ENCODE results near the gene ZSCAN29.
A peak's percentile ranks its signal among the peaks of the same experiment; 100 is the strongest.
"Not testable (repeated sequence)": the region's sequence is repeated elsewhere in the genome, so short reads cannot be mapped to it uniquely, and the experiment has no call there.

Gene ZSCAN29

GRCh38 chr15:43370975-43371974, at the start of gene ZSCAN29, which contains the start of gene TUBGCP4:
TSS of gene ZSCAN29 (minus strand) at chr15:43371043. CDS start at chr15:43369913, 1,130 bp downstream.
TSS of gene TUBGCP4 (plus strand) at chr15:43371101. CDS start at chr15:43371355, 254 bp downstream.
- DNase-seq (ENCODE audit: low read depth in 3 of 3) = peak; percentile 58 to 67 (median 61)

DNA sequence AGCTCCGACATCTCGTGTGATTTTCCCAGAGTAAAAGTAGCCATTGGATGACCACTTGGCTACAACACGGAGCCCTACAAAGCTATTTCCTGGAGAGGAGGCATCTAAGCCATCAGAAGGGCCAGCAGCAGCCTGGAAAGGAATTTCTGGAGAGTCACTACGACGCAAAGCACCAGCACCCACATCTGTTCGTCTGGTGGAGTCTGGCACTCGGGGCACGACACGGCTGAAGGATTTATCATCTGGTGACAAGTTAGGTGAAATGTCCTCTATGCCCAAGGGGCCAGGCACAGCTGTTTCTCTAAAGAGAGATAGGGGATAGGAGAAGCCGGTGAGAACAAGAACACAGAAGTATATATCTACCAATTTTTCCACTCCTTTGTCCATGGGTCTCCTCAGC, 49.6 kb upstream of the ZSCAN29 start:
- DNase-seq (ENCODE audit: low read depth in 3 of 3) = no peak

DNA sequence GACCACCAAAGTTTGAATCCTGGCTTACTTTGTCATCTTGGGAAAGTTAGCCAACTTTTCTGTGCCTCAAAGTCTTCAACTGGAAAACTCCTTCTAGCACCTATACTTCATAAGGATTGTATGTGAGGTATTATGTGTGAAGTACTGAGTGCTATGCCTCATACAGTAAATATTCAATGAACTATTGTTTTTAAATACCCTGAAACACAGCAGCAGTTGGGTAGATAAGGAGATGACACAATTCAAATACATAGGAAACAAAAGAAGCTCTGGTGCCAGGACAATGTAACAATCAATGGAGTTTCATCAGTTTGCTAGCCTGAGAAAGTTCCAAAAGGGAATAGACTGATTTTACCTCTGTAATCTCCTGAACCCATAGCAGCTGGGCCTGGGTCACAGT, 43.4 kb upstream of the ZSCAN29 start:
- no peak for DNase-seq (ENCODE audit: low read depth in 3 of 3)

- DNase-seq (ENCODE audit: low read depth in 3 of 3) = no peak
These were observed 41.3 kb upstream of the ZSCAN29 start for GRCh38 chr15:43412096-43412495.

GRCh38 chr15:43410572-43411214, 39.9 kb upstream of the ZSCAN29 start:
- no peak for DNase-seq (ENCODE audit: low read depth in 3 of 3)

GRCh38 chr15:43408789-43409188, 37.9 kb upstream of the ZSCAN29 start:
- DNase-seq (ENCODE audit: low read depth in 3 of 3) = no peak

DNA sequence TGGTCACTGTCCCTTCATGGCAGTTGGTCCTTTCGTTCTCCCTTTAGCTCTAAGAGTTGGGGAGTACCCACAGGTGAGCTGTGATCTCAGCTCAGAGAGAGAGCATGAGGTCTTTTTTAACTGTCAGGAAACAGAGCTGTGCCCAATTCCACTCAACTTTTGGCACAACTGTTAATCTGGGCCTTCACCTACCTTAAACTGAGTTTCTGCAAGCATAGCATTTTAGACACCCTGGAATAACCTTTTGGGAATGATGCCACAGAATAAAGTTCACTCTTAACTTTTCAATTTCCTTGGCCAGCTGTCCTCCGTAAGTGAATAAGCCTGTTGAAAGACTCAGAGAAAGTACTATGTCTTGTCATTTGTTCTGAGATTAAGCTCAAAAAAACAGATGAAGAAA, 36.0 kb upstream of the ZSCAN29 start:
- DNase-seq (ENCODE audit: low read depth in 3 of 3) = no peak

DNA sequence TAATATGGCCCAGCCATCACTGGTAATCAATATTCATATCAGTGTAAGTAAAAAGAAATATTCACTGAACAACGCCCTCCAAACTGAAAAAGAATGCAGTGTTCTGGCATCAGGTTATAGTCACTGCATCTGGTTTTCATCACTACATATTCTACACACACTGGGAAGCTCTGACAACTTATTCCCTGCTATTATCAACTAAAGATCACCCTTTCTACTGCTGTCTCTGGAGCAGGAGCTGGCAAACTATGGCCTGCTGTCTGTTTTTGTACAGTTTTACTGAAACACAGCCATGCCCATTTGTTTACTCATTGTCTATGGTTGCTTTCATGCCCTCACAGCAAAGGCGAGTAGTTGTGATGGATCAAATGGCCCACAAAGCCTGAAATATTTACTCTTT, 35.3 kb upstream of the ZSCAN29 start:
- no peak for DNase-seq (ENCODE audit: low read depth in 3 of 3)

- DNase-seq (ENCODE audit: low read depth in 3 of 3) = no peak
These were observed 33.3 kb upstream of the ZSCAN29 start for GRCh38 chr15:43404130-43404529.

GRCh38 chr15:43403616-43404015, 32.8 kb upstream of the ZSCAN29 start:
- no peak for DNase-seq (ENCODE audit: low read depth in 3 of 3)

- DNase-seq (ENCODE audit: low read depth in 3 of 3) = no peak
These were observed 31.4 kb upstream of the ZSCAN29 start for GRCh38 chr15:43402255-43402654.

DNA sequence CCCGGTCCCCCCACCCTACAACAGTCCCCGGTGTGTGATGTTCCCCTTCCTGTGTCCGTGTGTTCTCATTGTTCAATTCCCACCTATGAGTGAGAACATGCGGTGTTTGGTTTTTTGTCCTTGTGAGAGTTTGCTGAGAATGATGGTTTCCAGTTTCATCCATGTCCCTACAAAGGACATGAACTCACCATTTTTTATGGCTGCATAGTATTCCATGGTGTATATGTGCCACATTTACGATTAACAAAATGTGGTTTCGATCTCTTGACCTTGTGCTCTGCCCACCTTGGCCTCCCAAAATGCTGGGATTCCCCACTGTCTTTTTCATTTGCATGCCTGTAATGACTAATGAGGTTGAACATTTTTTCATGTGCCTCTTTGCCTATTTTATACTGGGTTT, 22.7 kb upstream of the ZSCAN29 start:
- DNase-seq (ENCODE audit: low read depth in 3 of 3) = not testable (repeated sequence)

DNA sequence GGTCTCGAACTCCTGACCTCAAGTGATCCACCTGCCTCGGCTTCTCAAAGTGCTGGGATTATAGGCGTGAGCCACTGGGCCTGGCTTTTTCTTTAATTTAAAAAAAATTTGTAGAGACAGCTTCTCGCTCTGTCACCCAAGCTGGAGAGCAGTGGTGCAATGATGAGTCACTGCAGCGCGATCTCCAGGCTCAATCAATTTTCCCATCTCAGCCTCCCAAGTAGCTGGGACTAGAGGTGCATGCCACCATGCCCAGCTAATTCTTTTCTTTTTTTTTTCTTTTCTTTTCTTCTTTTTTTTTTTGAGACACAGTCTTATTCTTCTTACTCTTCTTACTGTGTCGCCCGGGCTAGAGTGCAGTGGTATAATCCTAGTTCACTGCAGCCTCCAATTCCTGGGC, 19.9 kb upstream of the ZSCAN29 start:
- no peak for DNase-seq (ENCODE audit: low read depth in 3 of 3)

GRCh38 chr15:43383070-43383469, 12.2 kb upstream of the ZSCAN29 start:
- no peak for DNase-seq (ENCODE audit: low read depth in 3 of 3)

DNA sequence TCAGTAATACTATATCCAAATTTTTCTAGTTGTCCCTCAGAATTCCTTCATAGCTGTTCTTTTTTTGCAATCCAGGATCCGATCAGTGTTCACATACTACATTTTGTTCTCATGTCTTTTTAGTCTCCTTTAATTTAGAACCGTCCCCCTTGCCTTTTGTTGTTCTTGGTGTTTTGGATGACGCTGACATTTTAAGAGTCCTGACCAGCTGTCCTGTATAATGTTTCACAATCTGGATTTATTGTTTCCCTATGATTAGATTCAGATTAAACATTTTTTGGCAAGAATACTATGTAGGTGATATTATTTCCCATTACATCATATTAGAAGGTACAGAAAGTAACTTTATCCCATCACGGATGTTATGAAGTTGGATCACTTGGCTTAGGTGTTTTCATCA, 11.5 kb upstream of the ZSCAN29 start:
- DNase-seq (ENCODE audit: low read depth in 3 of 3) = no peak

DNA sequence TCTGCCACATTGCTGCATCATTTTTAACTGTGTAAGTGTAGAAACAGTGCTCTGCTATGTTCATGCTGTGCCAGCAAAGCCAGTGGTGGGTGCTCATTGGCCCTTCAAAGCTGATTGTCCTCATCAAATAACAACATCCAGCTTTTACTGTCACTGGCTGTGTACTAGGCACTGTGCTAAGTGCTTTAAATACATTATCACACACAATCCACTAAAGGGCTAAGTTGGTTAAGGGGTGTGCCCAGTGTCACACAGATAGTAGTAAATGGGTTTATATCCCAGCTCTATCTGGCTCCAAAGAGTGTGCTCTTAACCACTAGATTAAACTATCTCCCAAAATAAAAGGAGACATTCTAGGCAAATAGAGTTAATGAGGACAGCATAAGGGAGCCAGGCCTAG, 7.8 kb upstream of the ZSCAN29 start:
- no peak for DNase-seq (ENCODE audit: low read depth in 3 of 3)

DNA sequence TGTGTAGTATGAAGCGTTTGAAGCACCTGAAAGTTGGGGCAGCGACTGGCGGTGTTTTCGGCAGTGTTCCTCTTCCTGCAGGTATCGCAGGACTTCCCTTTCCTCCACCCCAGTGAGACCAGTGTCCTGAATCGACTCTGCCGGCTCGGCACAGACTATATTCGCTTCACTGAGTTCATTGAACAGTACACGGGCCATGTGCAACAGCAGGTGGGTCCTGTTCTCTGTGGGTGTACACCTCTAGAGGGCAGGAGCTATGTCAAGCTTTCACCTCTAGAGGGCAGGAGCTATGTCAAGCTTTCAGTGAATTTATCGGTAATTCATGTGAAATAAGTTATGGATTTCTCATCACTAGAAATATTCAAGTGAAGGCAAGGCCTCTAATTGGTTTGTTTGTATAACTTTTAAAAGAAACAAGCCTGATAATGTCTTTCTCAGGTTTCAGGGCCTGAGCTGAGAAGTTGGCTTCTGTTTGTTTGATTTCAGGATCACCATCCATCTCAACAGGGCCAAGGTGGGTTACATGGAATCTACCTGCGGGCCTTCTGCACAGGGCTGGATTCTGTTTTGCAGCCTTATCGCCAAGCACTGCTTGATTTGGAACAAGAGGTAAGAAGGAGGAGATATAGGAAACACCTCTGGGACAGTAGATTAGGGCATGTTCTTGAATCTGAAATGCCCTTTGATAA, 5.3 kb upstream of the ZSCAN29 start:
- peak in 2 of 3 experiments; percentile 3 to 11 for DNase-seq (ENCODE audit: low read depth in 3 of 3)

DNA sequence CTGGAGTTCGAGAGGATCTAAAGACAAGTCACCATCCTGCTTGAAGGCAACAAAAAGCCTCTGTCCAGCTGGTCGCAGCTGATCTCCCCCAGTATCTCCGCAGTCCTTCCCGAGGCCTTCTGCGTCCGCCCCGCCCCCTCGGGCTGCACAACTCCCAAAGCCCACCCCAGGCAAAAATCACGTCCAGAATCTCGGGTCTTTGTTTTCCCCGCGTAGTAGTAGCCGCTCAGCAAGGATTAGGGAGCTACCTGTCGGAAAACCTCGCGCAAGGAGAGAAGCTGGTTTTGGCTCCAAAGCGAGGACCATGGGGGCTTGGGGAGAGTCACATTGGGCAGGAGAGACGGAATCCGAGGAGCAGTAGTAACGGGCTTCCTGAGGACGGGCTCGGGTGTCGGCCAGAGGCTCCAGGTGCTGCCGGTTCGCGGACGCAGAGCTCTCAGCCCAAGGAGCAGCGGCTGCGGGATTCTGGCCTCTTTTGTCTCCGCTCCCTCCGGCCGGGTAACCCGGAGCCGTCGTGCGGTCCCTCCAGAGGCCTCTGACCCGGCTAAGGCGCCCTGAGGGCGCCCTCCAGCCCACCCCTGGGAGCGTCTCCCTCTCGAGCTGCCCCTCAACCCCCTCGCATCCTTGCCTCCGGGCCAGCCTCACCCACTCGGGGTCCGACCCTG, 401 bp downstream of the ZSCAN29 start:
- DNase-seq (ENCODE audit: low read depth in 3 of 3) = peak in 1 of 3 experiments; percentile 5

DNA sequence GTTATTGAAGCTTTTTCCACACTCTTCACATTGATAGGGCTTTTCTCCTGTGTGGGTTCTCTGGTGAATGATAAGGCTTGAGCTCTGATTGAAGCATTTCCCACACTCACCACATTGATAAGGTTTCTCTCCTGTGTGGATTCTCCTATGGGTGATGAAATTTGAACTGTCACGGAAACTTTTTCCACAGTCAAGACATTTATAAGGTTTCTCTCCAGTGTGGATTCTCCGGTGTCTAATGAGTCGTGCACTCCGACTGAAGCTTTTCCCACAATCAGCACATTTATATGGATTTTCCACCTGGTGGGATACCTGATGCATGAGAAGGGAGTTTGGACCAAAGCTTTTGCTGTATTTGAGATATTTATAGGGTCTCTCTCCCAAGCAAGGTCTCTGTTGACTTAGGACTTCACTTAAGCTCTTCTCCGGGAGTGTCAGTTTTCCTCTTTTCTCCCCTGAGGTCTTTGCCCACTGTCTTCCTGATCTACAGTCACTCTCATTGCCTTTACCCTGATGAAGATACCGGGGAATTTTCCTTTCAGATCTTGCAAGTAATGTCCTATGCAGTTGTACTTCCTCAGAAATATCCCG, 9.4 kb downstream of the ZSCAN29 start:
- no peak for DNase-seq (ENCODE audit: low read depth in 3 of 3)

GRCh38 chr15:43360821-43361220, 10.0 kb downstream of the ZSCAN29 start:
- DNase-seq (ENCODE audit: low read depth in 3 of 3) = no peak

DNA sequence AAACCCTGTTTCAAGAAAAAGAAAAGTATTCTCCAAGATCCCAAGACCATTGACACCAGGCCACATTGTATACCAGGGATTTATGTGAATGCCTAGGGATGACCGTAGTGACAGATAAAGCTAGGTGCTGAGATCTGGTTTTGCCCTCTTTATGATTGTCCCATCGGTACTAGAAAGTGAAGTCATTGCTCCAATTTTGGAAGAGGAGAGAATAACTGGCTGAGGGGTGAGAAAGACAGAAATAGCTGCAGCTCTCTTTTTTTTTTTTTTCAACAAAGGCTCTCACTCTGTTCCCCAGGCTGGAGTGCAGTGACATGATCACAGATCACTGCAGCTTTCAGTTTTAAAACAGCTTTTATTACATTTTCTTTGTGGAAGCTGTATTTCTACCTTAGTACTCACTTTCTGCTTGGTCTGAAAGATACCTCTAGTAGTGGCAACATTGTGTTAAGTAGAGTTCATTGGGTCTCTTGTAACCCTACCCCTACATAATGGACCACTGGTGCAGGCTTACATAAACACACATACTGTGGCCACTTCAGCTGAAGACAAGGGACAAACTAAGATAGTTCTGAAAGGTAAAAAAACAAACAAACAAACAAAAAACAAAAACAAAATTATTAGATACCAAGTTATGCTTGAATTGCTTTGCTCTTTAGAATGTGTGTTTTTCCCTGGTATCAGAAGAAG, 18.0 kb downstream of the ZSCAN29 start:
- DNase-seq (ENCODE audit: low read depth in 3 of 3) = no peak
